OCI-LY7 (cell line): ENCODE measurements around the gene MBD3L2.

Source experiments
- EZH2phosphoT487 ChIP-seq: fragments of 200-600 bp; sonication (generic); IDR thresholded peaks from 2 replicates; pipeline ENCODE4 v1.6.1; 2018; ENCODE audit warnings: low read depth, borderline replicate concordance, mild to moderate bottlenecking, mixed run types, antibody characterized with exemption, low read length, moderate library complexity, mixed read lengths
- TF ChIP-seq, protein P1 (sequence below): fragments of 200-600 bp; sonication (generic); conservative IDR thresholded peaks from 2 replicates; pipeline ENCODE4 v1.5.1; 2014; ENCODE audit warnings: mild to moderate bottlenecking, antibody characterized with exemption, low read length, moderate library complexity, mixed read lengths

DNA sequence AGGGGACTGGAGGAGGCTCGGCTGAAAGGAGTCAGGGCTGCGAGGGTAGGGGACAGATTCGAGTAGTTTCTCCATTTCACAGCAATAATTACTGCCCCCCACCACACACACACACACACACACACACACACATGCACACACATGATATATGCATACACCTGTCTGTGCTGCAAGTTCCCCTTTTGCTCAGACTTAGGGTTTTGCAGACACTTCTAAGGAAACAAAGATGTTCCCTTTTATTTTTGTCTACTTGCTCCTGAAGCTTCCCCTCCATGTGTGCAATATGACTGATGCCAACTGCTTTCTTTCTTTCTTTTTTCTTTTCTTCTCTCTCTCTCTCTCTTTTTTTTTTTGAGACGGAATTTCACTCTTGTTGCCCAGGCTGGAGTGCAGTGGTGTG is 41.3 kb upstream of the MBD3L2 start:
- TF ChIP-seq, protein P1, sequence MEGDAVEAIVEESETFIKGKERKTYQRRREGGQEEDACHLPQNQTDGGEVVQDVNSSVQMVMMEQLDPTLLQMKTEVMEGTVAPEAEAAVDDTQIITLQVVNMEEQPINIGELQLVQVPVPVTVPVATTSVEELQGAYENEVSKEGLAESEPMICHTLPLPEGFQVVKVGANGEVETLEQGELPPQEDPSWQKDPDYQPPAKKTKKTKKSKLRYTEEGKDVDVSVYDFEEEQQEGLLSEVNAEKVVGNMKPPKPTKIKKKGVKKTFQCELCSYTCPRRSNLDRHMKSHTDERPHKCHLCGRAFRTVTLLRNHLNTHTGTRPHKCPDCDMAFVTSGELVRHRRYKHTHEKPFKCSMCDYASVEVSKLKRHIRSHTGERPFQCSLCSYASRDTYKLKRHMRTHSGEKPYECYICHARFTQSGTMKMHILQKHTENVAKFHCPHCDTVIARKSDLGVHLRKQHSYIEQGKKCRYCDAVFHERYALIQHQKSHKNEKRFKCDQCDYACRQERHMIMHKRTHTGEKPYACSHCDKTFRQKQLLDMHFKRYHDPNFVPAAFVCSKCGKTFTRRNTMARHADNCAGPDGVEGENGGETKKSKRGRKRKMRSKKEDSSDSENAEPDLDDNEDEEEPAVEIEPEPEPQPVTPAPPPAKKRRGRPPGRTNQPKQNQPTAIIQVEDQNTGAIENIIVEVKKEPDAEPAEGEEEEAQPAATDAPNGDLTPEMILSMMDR, result no peak
- no peak for TF ChIP-seq EZH2phosphoT487
